Parathyroid adenoma (tissue), 2 donors: Measurements from ENCODE around the gene MBD4.
"Not testable (repeated sequence)": the region's sequence is repeated elsewhere in the genome, so short reads cannot be mapped to it uniquely, and the experiment has no call there.

Source experiments
- H2AFZ ChIP-seq: fragments of 300-600 bp; sonication (generic); one replicate; pipeline ENCODE4 v1.7.0; 2017; ENCODE audit warnings: antibody characterized with exemption, mild to moderate bottlenecking
- H3K27ac ChIP-seq: fragments of 300-600 bp; sonication (generic); one replicate; pipeline ENCODE4 v1.7.0; 2017
- H3K27me3 ChIP-seq: fragments of 300-600 bp; sonication (generic); one replicate; pipeline ENCODE4 v1.7.0; 2017; ENCODE audit warnings: low read length; ENCODE audit not compliant: control insufficient read depth, insufficient read depth
- H3K36me3 ChIP-seq: fragments of 300-600 bp; sonication (generic); one replicate; pipeline ENCODE4 v1.7.0; 2017; ENCODE audit warnings: low read length; ENCODE audit not compliant: control insufficient read depth, insufficient read depth
- H3K4me1 ChIP-seq: fragments of 300-600 bp; sonication (generic); one replicate; pipeline ENCODE4 v1.7.0; 2017; ENCODE audit warnings: control low read depth
- H3K4me2 ChIP-seq: fragments of 300-600 bp; sonication (generic); one replicate; pipeline ENCODE4 v1.7.0; 2017; ENCODE audit warnings: low read length
- H3K4me3 ChIP-seq: fragments of 300-600 bp; sonication (generic); one replicate; pipeline ENCODE4 v1.7.0; 2017; ENCODE audit warnings: low read depth, low read length
- H3K79me2 ChIP-seq: fragments of 300-600 bp; sonication (generic); one replicate; pipeline ENCODE4 v1.7.0; 2017; ENCODE audit warnings: control low read depth
- H3K9ac ChIP-seq: fragments of 300-600 bp; sonication (generic); one replicate; pipeline ENCODE4 v1.7.0; 2017; ENCODE audit warnings: mild to moderate bottlenecking
- H3K9me3 ChIP-seq: fragments of 300-600 bp; sonication (generic); one replicate; pipeline ENCODE4 v1.7.0; 2017; ENCODE audit warnings: low read length; ENCODE audit not compliant: control insufficient read depth
- TF ChIP-seq, protein P1 (sequence below): fragments of 300-600 bp; sonication (generic); IDR thresholded peaks from one replicate; pipeline ENCODE4 v1.7.0; 2017; ENCODE audit warnings: antibody characterized with exemption, mild to moderate bottlenecking
- donor health status: primary hyperparathyroidism.

The MBD4 gene

DNA sequence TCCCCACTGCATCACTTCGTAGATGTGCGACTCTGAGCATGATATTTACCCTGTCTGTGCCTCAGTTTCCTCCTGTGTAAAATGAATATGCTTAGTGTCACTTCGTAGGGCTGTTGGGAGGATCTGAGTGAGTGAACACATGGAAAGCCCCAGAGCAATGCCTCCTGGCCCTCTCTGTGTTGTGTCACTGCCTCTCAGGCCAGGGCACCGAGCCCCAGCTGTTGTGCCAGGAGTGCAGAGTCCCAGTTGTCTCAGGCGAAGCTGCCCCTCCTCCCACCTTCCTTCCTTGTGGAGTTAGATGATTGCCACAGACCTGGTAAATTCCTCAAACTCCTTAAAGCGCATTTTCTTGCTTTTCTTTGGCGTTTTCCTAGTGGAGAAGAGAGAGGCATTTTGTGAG lies 37.5 kb downstream of the MBD4 start:
- no peak overlapping the region for H3K9ac ChIP-seq
- H3K79me2 ChIP-seq, result peaks cover 17% of the 10 kb centered on the region
- TF ChIP-seq, protein P1, sequence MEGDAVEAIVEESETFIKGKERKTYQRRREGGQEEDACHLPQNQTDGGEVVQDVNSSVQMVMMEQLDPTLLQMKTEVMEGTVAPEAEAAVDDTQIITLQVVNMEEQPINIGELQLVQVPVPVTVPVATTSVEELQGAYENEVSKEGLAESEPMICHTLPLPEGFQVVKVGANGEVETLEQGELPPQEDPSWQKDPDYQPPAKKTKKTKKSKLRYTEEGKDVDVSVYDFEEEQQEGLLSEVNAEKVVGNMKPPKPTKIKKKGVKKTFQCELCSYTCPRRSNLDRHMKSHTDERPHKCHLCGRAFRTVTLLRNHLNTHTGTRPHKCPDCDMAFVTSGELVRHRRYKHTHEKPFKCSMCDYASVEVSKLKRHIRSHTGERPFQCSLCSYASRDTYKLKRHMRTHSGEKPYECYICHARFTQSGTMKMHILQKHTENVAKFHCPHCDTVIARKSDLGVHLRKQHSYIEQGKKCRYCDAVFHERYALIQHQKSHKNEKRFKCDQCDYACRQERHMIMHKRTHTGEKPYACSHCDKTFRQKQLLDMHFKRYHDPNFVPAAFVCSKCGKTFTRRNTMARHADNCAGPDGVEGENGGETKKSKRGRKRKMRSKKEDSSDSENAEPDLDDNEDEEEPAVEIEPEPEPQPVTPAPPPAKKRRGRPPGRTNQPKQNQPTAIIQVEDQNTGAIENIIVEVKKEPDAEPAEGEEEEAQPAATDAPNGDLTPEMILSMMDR, result no peak
- H3K27me3 ChIP-seq, result no peaks in the 10 kb centered on the region
- H3K9me3 ChIP-seq, result no peaks in the 10 kb centered on the region
- no peak overlapping the region for H3K27ac ChIP-seq
- H3K4me2 ChIP-seq, result no peak overlapping the region
- no peaks in the 10 kb centered on the region for H3K36me3 ChIP-seq
- H3K4me3 ChIP-seq, result no peak overlapping the region
- H2AFZ ChIP-seq, result no peak overlapping the region
- peaks cover 11% of the 10 kb centered on the region for H3K4me1 ChIP-seq

DNA sequence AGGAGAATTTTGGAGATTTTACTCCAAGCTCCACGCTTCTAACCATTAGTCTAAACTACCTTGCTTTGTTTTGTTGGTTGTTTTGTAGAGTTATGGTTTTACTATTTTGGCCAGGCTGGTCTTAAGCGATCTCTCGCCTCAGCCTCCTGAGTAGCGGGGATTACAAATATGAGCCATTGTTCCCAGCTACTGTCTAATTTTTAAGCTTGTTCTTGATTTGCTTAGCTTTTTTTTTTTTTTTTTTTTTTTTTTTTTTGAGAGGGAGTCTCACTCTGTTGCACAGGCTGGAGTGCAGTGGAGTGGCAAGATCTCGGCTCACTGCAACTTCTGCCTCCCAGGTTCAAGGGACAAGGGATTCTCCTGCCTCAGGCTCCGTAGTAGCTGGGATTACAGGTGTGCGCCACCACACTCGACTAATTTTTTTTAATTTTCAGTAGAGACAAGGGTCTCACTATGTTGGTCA lies 39.8 kb downstream of the MBD4 start:
- TF ChIP-seq, protein P1, result no peak
- H3K9ac ChIP-seq, result no peak overlapping the region
- peak overlapping the region; percentile 75 for H3K27ac ChIP-seq
- H3K27me3 ChIP-seq, result no peaks in the 10 kb centered on the region
- H3K4me2 ChIP-seq, result peak overlapping the region; percentile 92
- peaks cover 17% of the 10 kb centered on the region for H3K79me2 ChIP-seq
- peaks cover 11% of the 10 kb centered on the region for H3K4me1 ChIP-seq
- peak overlapping the region; percentile 69 for H3K4me3 ChIP-seq
- H3K9me3 ChIP-seq, result no peaks in the 10 kb centered on the region
- no peaks in the 10 kb centered on the region for H3K36me3 ChIP-seq
- H2AFZ ChIP-seq, result peak overlapping the region; percentile 63

DNA sequence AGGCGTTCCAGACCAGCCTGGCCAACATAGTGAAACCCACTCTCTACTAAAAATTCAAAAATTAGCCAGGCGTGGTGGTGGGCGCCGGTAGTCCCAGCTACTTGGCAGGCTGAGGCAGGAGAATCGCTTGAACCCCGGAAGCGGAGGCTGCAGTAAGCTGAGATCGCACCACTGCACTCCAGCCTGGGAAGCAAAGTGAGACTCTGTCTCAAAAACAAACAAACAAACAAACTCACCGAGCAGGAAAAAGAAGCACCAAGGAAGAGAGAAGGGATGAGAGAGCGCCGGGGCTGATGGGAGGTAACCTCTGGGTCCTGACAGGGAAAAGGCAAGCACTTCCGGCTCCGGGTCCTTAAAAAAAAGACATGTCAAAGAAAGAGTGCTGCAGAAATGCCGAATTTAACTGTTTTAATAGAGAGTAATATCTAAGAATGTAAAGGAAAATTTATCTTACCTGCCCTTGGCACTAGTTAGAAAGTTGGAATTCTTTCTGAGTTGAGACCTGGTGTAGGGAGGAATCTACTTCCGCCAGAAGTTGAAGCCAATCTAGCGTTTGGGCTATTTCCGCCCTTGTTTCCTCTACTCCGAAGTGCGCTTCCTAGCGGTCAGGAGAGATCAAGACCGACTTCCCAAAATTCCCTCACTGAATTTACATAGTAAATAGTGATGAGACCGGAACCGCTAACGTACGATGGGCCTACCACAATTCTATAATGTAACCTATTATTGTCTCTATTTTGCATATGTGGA lies 40.4 kb downstream of the MBD4 start:
- Histone ChIP-seq H2AFZ (peak overlapping the region; percentile 63), H3K27ac (peak overlapping the region; percentile 75), H3K36me3 (no peaks in the 10 kb centered on the region), H3K4me1 (peaks cover 11% of the 10 kb centered on the region), H3K9me3 (no peaks in the 10 kb centered on the region), H3K4me2 (peak overlapping the region; percentile 92), H3K27me3 (no peaks in the 10 kb centered on the region), H3K4me3 (peak overlapping the region; percentile 69), H3K79me2 (peaks cover 17% of the 10 kb centered on the region), H3K9ac (peak overlapping the region; percentile 28)
- TF ChIP-seq, protein P1, result peak; percentile 93

DNA sequence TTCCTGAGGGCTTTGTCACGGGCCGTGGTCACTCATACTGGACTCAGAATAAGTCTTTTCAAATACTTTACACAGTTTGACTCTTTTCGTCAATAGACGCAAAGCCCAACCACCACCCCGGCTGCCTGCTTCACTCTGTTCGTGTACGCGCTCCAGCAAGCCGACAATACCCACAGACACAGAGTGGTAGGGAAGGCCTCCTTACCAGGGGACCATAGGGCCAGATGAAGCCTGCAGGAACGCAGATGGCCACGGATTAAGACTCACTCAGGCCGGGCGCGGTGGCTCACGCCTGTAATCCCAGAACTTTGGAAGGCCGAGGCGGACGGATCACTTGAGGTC lies 41.0 kb downstream of the MBD4 start:
- peak overlapping the region; percentile 69 for H3K4me3 ChIP-seq
- H2AFZ ChIP-seq, result peak overlapping the region; percentile 63
- no peaks in the 10 kb centered on the region for H3K27me3 ChIP-seq
- H3K36me3 ChIP-seq, result no peaks in the 10 kb centered on the region
- H3K9me3 ChIP-seq, result no peaks in the 10 kb centered on the region
- TF ChIP-seq, protein P1, result no peak
- H3K4me1 ChIP-seq, result peaks cover 11% of the 10 kb centered on the region
- peak overlapping the region; percentile 92 for H3K4me2 ChIP-seq
- peaks cover 17% of the 10 kb centered on the region for H3K79me2 ChIP-seq
- peak overlapping the region; percentile 75 for H3K27ac ChIP-seq
- H3K9ac ChIP-seq, result peak overlapping the region; percentile 28

DNA sequence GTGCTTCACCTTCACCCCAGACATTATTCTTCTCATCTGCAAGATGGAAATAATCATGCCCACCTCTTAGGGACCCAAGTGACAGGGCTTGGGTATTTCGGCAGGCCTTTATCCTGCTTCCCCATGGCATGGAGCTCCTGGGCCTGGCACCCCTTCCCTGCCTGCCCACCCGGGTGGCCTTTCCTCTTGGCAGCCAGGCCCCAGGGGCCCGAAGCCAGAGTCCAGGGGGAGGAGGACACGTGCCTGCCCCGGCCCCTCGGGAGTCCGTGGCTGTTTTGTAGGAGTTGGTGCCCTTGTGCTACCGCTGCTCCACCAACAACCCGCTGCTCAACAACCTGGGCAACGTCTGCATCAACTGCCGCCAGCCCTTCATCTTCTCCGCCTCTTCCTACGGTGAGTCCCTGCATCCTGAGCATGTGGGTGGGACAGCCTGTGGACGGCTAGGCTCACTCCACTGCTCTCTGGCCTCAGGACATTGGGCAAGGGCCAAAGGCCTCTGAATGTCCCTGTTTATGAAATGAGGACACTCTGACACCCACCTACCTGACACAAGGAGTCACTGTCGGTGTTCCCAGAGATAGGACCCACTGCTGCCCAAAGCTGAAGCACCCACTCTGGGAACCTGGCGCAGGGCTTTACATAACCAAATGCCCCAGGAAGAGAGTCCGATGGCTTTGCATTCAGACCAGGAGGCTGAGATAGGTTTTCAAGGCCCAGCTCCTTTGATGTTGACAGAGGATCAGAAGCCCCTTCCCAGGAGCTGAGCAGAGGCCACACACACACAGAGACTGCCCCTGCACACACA lies 45.8 kb downstream of the MBD4 start:
- peaks cover 11% of the 10 kb centered on the region for H3K4me1 ChIP-seq
- not testable (repeated sequence) for H3K36me3 ChIP-seq, H2AFZ ChIP-seq, H3K9me3 ChIP-seq, H3K27ac ChIP-seq, H3K9ac ChIP-seq, H3K4me2 ChIP-seq, H3K4me3 ChIP-seq, H3K27me3 ChIP-seq
- H3K79me2 ChIP-seq, result peaks cover 14% of the 10 kb centered on the region
